K562 (cell line): Measurements from ENCODE around the gene RXYLT1. TPM values are rescaled to one million over a fixed set of nuclear protein-coding genes. Genes with fewer than 3 reads are reported as not detected.

ENCODE experiments used
- ATAC-seq: fragments of 200-7000 bp; cut with Tn5 transposase; 3 replicates; pipeline ENCODE4 v1.9.1; 2020; ENCODE audit warnings: moderate library complexity
- BruUV-seq: library from RNA; stranded (reverse); fragments of 400-500 nt; replicated peaks from 2 replicates; lab custom pipeline; 2021; lab: Mats Ljungman, UMichigan
- CTCF ChIA-PET: fragments of 300-600 bp; formaldehyde crosslinking; extraction: SDS; loops from one replicate; lab custom pipeline; 2021; ENCODE audit warnings: low intra/inter-chr PET ratio; lab: Yijun Ruan, JAX
- POLR2A ChIA-PET: fragments of 300-600, 350-650 bp; sonication (Branson Sonifier 250); formaldehyde crosslinking; extraction: SDS; loops from one replicate; lab custom pipeline; 2021; ENCODE audit warnings: antibody characterized with exemption, inconsistent platforms; lab: Yijun Ruan, JAX
- DNase-seq, 4 experiments: peaks; one replicate each; pipeline versions ENCODE4 v3.0.0 to v3.0.0-alpha.2; 2011 to 2018; ENCODE audit warnings: low spot score in 3 of 4, mixed read lengths in 3 of 4; ENCODE audit errors: extremely low read depth in 1 of 4
- FAIRE-seq: peaks from 2 replicates; lab custom pipeline; 2011; peaks lifted over from hg19 to GRCh38; lab: Jason Lieb, UNC
- H2AFZ ChIP-seq: 2 replicates; pipeline ENCODE4 v1.6.0; 2011; ENCODE audit warnings: low read depth, low read length, control low read depth, inconsistent platforms
- H3K27ac ChIP-seq: fragments of 200-600 bp; 3 replicates; pipeline ENCODE4 v1.8.0; 2011; ENCODE audit warnings: low read depth, mild to moderate bottlenecking, control low read depth, inconsistent platforms, low read length, moderate library complexity, mixed read lengths; ENCODE audit errors: extremely low read depth
- H3K27me3 ChIP-seq, 2 experiments: fragments of 300-600 bp in 1 of 2; 2 replicates in 1 of 2; 3 replicates in 1 of 2; pipeline versions ENCODE4 v1.6.0 to v1.8.0; 2011; ENCODE audit warnings: inconsistent platforms in 2 of 2, low read length in 2 of 2, mild to moderate bottlenecking in 1 of 2, mixed read lengths in 1 of 2, moderate library complexity in 1 of 2; ENCODE audit not compliant: control insufficient read depth in 2 of 2, insufficient read depth in 2 of 2
- H3K36me3 ChIP-seq: fragments of 300-600 bp; 3 replicates; pipeline ENCODE4 v1.8.0; 2011; ENCODE audit warnings: mild to moderate bottlenecking, low read length, inconsistent platforms; ENCODE audit not compliant: control insufficient read depth, insufficient read depth
- H3K4me1 ChIP-seq, 2 experiments: fragments of 200-600 bp in 1 of 2; replicated peaks in 1 of 2; 2 replicates in 1 of 2; 3 replicates in 1 of 2; pipeline versions ENCODE4 v1.5.1 to v1.8.0; 2011; ENCODE audit warnings: inconsistent platforms in 2 of 2, low read length in 2 of 2, mild to moderate bottlenecking in 1 of 2, mixed read lengths in 1 of 2, moderate library complexity in 1 of 2; ENCODE audit not compliant: control insufficient read depth in 2 of 2, insufficient read depth in 2 of 2
- H3K4me2 ChIP-seq: 2 replicates; pipeline ENCODE4 v1.6.1; 2011; ENCODE audit warnings: low read length, control low read depth, inconsistent platforms, mixed read lengths; ENCODE audit not compliant: insufficient read depth
- H3K4me3 ChIP-seq: fragments of 200-600 bp; sonication (generic), shearing (Covaris generic); 2 replicates; pipeline ENCODE4 v1.5.1; 2016; ENCODE audit warnings: control low read depth, inconsistent platforms
- H3K79me2 ChIP-seq: fragments of 200-600 bp; 3 replicates; pipeline ENCODE4 v1.8.0; 2011; ENCODE audit warnings: low read length, inconsistent platforms; ENCODE audit not compliant: control insufficient read depth, insufficient read depth
- H3K9ac ChIP-seq, 2 experiments: 2 replicates each; pipeline versions ENCODE4 v1.6.0 to v1.6.1; 2011; ENCODE audit warnings: low read depth in 2 of 2, low read length in 2 of 2, control low read depth in 1 of 2, inconsistent platforms in 1 of 2, mild to moderate bottlenecking in 1 of 2, mixed read lengths in 1 of 2; ENCODE audit not compliant: insufficient read depth in 1 of 2
- H3K9me1 ChIP-seq: one replicate; pipeline ENCODE4 v1.6.0; 2011; ENCODE audit warnings: inconsistent platforms, mild to moderate bottlenecking, low read length, moderate library complexity; ENCODE audit not compliant: control insufficient read depth, insufficient read depth
- H3K9me3 ChIP-seq: replicated peaks from 2 replicates; pipeline ENCODE4 v1.5.1; 2011; ENCODE audit warnings: low read depth, low read length, inconsistent platforms; ENCODE audit not compliant: control insufficient read depth, insufficient read depth
- H4K20me1 ChIP-seq: replicated peaks from 2 replicates; pipeline ENCODE4 v1.6.1; 2011; ENCODE audit warnings: low read length, inconsistent platforms, mixed read lengths; ENCODE audit not compliant: control insufficient read depth, insufficient read depth
- CBFA2T2 ChIP-seq: fragments of 450-650 bp; conservative IDR thresholded peaks from 2 replicates; pipeline ENCODE4 v1.6.1; 2017; ENCODE audit warnings: mild to moderate bottlenecking
- ELF2 ChIP-seq: fragments of 250-450 bp; sonication (Bioruptor Pico); IDR thresholded peaks from 2 replicates; pipeline ENCODE4 v1.5.0; 2021; ENCODE audit warnings: mild to moderate bottlenecking
- GABPB1 ChIP-seq: sonication (generic); formaldehyde crosslinking; IDR thresholded peaks from 2 replicates; pipeline ENCODE4 v1.8.0; 2022; ENCODE audit warnings: mild to moderate bottlenecking, missing genetic modification reagents
- MYNN ChIP-seq, 2 experiments: sonication (generic); formaldehyde crosslinking in 1 of 2; IDR thresholded peaks; 2 replicates each; pipeline versions ENCODE4 v1.5.0 to v1.6.1; 2016 to 2020; ENCODE audit warnings: antibody characterized with exemption in 1 of 2, missing genetic modification reagents in 1 of 2
- NCOA6 ChIP-seq: fragments of 450-650 bp; IDR thresholded peaks from 2 replicates; pipeline ENCODE4 v1.6.1; 2017; ENCODE audit warnings: mild to moderate bottlenecking
- NR4A1 ChIP-seq, 2 experiments: fragments of 250-450 bp in 1 of 2; fragments of 450-650 bp in 1 of 2; sonication (Bioruptor Pico) in 1 of 2; IDR thresholded peaks; 2 replicates each; pipeline versions ENCODE4 v1.4.0 to v1.6.1; 2016 to 2020; ENCODE audit warnings: mild to moderate bottlenecking in 2 of 2, missing compliant biosample characterization in 1 of 2, missing genetic modification characterization in 1 of 2, moderate library complexity in 1 of 2
- RAD51 ChIP-seq: fragments of 450-650 bp; IDR thresholded peaks from 2 replicates; pipeline ENCODE4 v1.7.1; 2016; ENCODE audit warnings: low read depth, mild to moderate bottlenecking, borderline replicate concordance
- SAFB ChIP-seq: fragments of 200-400 bp; formaldehyde crosslinking; IDR thresholded peaks from 2 replicates; pipeline ENCODE4 v1.6.1; 2017; ENCODE audit warnings: low read depth, low read length, borderline replicate concordance
- TFAM ChIP-seq: fragments of 250-450 bp; sonication (Bioruptor Pico); conservative IDR thresholded peaks from 2 replicates; pipeline ENCODE4 v1.5.0; 2021; ENCODE audit warnings: mild to moderate bottlenecking, moderate library complexity
- ZBTB1 ChIP-seq: sonication (generic); formaldehyde crosslinking; IDR thresholded peaks from 2 replicates; pipeline ENCODE4 v1.8.1; 2023; ENCODE audit warnings: missing genetic modification reagents, low read depth, mild to moderate bottlenecking, borderline replicate concordance
- ZNF431 ChIP-seq: sonication (generic); formaldehyde crosslinking; IDR thresholded peaks from 2 replicates; pipeline ENCODE4 v1.8.0; 2022; ENCODE audit warnings: mild to moderate bottlenecking, missing genetic modification reagents
- WGBS: fragments of 100-300 bp; shearing (Covaris generic); methylation state at CpG from one replicate; pipeline ENCODE4 v1.1.6; 2016; ENCODE audit warnings: low coverage, mixed read lengths; ENCODE audit not compliant: insufficient coverage; ENCODE audit errors: missing lambda C conversion rate; 5-methylcytosine and 5-hydroxymethylcytosine counted together
- in situ Hi-C: fragments of 300-500 bp; cut with MboI; formaldehyde crosslinking; loops from 4 replicates; pipeline ENCODE4 v1.15.0; 2018; ENCODE audit warnings: inconsistent platforms, mixed read lengths
- intact Hi-C: fragments of 100-400 bp; cut with micrococcal nuclease; formaldehyde crosslinking; loops from 2 replicates; pipeline ENCODE4 v1.14.2; 2022
- polyA plus RNA-seq, 8 experiments: library from polyadenylated mRNA; depleted of rRNA in 4 of 8; stranded (reverse) in 5 of 8; unstranded in 3 of 8; fragments of >200 nt; fragmentation: Nextera tagmentation in 2 of 8; fragmentation: Illumina TruSeq in 1 of 8; extraction: Ambion mirVana in 2 of 8; extraction: Trizol in 1 of 8; gene quantifications; 2 replicates each; pipeline versions ENCODE4 v1.2.1 to v1.2.3, GENCODE V29; 2011 to 2014; ENCODE audit warnings: inconsistent platforms in 1 of 8, missing spikeins in 1 of 8
- total RNA-seq, 7 experiments: library from RNA; depleted of rRNA in 6 of 7; stranded (reverse); fragments of >200 nt in 6 of 7; fragmentation: Illumina TruSeq in 2 of 7; extraction: Trizol in 2 of 7; gene quantifications; 2 replicates each; pipeline versions ENCODE4 v1.2.1 to v1.2.3, GENCODE V29; 2011 to 2021; ENCODE audit warnings: low replicate concordance in 1 of 7
- TF ChIP-seq, protein P1 (sequence below): sonication (generic); formaldehyde crosslinking; IDR thresholded peaks from 2 replicates; pipeline ENCODE4 v1.8.0; 2022; ENCODE audit warnings: mild to moderate bottlenecking, missing genetic modification reagents
- TF ChIP-seq, protein P2 (sequence below): fragments of 450-650 bp; IDR thresholded peaks from 2 replicates; pipeline ENCODE4 v1.7.1; 2018; ENCODE audit warnings: mild to moderate bottlenecking, low read depth; ENCODE audit not compliant: partially characterized antibody
- TF ChIP-seq, protein P3 (sequence below): fragments of 450-650 bp; IDR thresholded peaks from 2 replicates; pipeline ENCODE4 v1.6.1; 2016; ENCODE audit warnings: missing biosample characterization, missing genetic modification characterization
- TF ChIP-seq, protein P4 (sequence below), 2 experiments: fragments of 150-350 bp in 1 of 2; IDR thresholded peaks; 2 replicates each; pipeline ENCODE4 v1.6.1; 2012 to 2016; ENCODE audit warnings: low read depth in 2 of 2, low read length in 2 of 2, mild to moderate bottlenecking in 1 of 2, moderate library complexity in 1 of 2

The RXYLT1 gene
- total and polyA plus RNA-seq, 9 of the 15 experiments (the other 6 are each of a cell fraction or from before 2014, with no cell fraction given), result 6.7 to 26.5 (median 20.9) TPM

DNA sequence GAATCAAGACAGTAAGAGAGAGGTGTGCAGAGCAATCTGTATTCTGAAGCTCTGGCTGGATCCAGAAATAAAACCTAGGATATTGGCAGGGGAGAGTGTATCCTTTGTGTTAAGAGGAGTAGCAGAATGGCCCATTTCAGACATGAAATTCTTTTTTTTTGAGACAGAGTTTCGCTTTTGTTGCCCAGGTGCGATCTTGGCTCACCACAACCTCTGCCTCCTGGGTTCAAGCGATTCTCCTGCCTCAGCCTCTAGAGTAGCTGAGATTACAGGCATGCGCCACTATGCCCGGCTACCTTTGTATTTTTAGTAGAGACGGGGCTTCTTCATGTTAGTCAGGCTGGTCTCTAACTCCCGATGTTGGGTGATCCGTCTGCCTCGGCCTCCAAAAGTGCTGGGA, 58.7 kb downstream of the RXYLT1 start:
- H3K4me1 ChIP-seq, result peaks cover 0 to 2% of the 10 kb centered on the region in 2 experiments; a peak in 2 of 5 replicates
- 0% methylated on average over 8 of the region's 9 CpGs for WGBS
- no peaks in the 10 kb centered on the region for H3K27me3 ChIP-seq
- no peaks in the 10 kb centered on the region for H3K9me3 ChIP-seq
- no peaks in the 10 kb centered on the region for H3K9me1 ChIP-seq
- no peak overlapping the region for H3K4me2 ChIP-seq
- no peak overlapping the region for H3K9ac ChIP-seq
- H3K27ac ChIP-seq, result no peak overlapping the region
- intact Hi-C loops, result no loop called here
- no TSS peak for BruUV-seq
- no peaks in the 10 kb centered on the region for H3K79me2 ChIP-seq
- no peaks in the 10 kb centered on the region for H3K36me3 ChIP-seq
- ATAC-seq, result no peak
- ChIA-PET POLR2A (no interaction called here), CTCF (interaction anchor here (0.6 to 3.2 kb wide), 2 partner anchors 9 to 418 kb away, joined by 3 to 16 read pairs; no protein-coding TSS in a partner anchor)
- no peak for FAIRE-seq
- no peak overlapping the region for H2AFZ ChIP-seq
- H3K4me3 ChIP-seq, result no peak overlapping the region
- no peak for DNase-seq
- H4K20me1 ChIP-seq, result no peaks in the 10 kb centered on the region
- in situ Hi-C loops, result loop anchor here (5.0 to 25.0 kb wide), 2 partner anchors 414 to 549 kb away; partner anchors contain the start of gene C12orf56
- TF ChIP-seq RAD51, result no peak
- no peak for TF ChIP-seq CBFA2T2
- TF ChIP-seq MYNN (IDR thresholded peaks at IDR 0.05), result no peak
- TF ChIP-seq MYNN (CRISPR knock-in tag; IDR thresholded peaks at IDR 0.05), result no peak
- no peak for TF ChIP-seq NR4A1 (CRISPR knock-in tag; IDR thresholded peaks at IDR 0.05)
- TF ChIP-seq NR4A1 (tag; IDR thresholded peaks at IDR 0.05), result no peak
- TF ChIP-seq, protein P1, sequence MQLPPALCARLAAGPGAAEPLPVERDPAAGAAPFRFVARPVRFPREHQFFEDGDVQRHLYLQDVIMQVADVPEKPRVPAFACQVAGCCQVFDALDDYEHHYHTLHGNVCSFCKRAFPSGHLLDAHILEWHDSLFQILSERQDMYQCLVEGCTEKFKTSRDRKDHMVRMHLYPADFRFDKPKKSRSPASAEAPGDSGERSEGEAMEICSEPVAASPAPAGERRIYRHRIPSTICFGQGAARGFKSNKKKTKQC (CRISPR knock-in tag), result no peak
- TF ChIP-seq, protein P2, sequence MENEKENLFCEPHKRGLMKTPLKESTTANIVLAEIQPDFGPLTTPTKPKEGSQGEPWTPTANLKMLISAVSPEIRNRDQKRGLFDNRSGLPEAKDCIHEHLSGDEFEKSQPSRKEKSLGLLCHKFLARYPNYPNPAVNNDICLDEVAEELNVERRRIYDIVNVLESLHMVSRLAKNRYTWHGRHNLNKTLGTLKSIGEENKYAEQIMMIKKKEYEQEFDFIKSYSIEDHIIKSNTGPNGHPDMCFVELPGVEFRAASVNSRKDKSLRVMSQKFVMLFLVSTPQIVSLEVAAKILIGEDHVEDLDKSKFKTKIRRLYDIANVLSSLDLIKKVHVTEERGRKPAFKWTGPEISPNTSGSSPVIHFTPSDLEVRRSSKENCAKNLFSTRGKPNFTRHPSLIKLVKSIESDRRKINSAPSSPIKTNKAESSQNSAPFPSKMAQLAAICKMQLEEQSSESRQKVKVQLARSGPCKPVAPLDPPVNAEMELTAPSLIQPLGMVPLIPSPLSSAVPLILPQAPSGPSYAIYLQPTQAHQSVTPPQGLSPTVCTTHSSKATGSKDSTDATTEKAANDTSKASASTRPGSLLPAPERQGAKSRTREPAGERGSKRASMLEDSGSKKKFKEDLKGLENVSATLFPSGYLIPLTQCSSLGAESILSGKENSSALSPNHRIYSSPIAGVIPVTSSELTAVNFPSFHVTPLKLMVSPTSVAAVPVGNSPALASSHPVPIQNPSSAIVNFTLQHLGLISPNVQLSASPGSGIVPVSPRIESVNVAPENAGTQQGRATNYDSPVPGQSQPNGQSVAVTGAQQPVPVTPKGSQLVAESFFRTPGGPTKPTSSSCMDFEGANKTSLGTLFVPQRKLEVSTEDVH, result no peak
- TF ChIP-seq, protein P3, sequence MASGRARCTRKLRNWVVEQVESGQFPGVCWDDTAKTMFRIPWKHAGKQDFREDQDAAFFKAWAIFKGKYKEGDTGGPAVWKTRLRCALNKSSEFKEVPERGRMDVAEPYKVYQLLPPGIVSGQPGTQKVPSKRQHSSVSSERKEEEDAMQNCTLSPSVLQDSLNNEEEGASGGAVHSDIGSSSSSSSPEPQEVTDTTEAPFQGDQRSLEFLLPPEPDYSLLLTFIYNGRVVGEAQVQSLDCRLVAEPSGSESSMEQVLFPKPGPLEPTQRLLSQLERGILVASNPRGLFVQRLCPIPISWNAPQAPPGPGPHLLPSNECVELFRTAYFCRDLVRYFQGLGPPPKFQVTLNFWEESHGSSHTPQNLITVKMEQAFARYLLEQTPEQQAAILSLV (tag), result no peak
- TF ChIP-seq, protein P4, sequence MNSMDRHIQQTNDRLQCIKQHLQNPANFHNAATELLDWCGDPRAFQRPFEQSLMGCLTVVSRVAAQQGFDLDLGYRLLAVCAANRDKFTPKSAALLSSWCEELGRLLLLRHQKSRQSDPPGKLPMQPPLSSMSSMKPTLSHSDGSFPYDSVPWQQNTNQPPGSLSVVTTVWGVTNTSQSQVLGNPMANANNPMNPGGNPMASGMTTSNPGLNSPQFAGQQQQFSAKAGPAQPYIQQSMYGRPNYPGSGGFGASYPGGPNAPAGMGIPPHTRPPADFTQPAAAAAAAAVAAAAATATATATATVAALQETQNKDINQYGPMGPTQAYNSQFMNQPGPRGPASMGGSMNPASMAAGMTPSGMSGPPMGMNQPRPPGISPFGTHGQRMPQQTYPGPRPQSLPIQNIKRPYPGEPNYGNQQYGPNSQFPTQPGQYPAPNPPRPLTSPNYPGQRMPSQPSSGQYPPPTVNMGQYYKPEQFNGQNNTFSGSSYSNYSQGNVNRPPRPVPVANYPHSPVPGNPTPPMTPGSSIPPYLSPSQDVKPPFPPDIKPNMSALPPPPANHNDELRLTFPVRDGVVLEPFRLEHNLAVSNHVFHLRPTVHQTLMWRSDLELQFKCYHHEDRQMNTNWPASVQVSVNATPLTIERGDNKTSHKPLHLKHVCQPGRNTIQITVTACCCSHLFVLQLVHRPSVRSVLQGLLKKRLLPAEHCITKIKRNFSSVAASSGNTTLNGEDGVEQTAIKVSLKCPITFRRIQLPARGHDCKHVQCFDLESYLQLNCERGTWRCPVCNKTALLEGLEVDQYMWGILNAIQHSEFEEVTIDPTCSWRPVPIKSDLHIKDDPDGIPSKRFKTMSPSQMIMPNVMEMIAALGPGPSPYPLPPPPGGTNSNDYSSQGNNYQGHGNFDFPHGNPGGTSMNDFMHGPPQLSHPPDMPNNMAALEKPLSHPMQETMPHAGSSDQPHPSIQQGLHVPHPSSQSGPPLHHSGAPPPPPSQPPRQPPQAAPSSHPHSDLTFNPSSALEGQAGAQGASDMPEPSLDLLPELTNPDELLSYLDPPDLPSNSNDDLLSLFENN (IDR thresholded peaks at IDR 0.05; ENCODE audit: low read depth in 2 of 2, low read length in 2 of 2), result no peak
- TF ChIP-seq ELF2, result no peak
- no peak for TF ChIP-seq SAFB
- no peak for TF ChIP-seq ZNF431 (CRISPR knock-in tag)
- TF ChIP-seq ZBTB1 (CRISPR knock-in tag), result no peak
- no peak for TF ChIP-seq GABPB1 (CRISPR knock-in tag)
- TF ChIP-seq TFAM (CRISPR knock-in tag), result no peak
- no peak for TF ChIP-seq NCOA6
